DMS 273 treated with DMSO at 0.1 percent for 48 hours (cell line): ENCODE data around the gene KRTAP9-9.
A peak's percentile ranks its signal among the peaks of the same experiment; 100 is the strongest.
"Not testable (repeated sequence)": the region's sequence is repeated elsewhere in the genome, so short reads cannot be mapped to it uniquely, and the experiment has no call there.

ENCODE experiments used
- DNase-seq: peaks from one replicate; lab custom pipeline; 2025; lab: John Stamatoyannopoulos, UW

Gene KRTAP9-9

DNA sequence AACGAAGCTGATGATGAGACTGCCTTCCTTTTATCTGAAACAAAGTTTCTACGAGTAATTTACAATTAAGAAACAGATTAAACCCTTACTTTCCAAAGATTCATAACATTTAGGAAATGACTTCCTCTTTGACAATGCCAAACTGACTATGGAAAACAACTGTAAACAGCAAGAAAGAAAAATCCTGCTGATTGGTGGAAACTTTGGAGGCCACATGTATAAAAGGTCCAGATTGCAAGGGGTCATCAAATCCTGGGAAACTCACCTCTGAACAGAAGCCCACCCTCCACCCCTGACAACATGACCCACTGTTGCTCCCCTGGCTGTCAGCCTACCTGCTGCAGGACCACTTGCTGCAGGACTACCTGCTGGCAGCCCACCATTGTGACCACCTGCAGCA is 9.9 kb downstream of the KRTAP9-9 start, which contains the start of gene KRTAP9-6:
Gene KRTAP9-6, plus strand, starts transcription at position 301 of the 400 bp plus-strand sequence. Its CDS starts 0 bp downstream, at position 301.
- no peak for DNase-seq

DNA sequence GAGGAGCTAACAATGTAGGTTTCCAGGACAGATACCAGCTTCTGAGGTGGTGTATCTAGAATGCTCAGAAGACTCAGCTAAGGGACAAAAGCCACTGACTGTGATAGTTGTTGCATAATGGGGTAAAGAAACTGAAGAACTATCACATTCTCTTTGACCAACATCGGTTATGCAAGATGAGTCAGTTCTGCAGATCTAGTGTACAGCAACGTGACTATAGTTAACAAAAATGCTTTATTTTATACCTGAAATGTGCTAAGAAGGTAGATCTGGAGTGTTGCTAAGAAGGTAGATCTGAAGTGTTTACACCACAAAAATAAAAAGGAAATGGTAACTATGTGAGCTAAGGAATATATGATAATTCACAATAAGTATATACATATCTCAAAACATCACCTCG is 12.5 kb downstream of the KRTAP9-9 start:
- DNase-seq, result no peak

GRCh38 chr17:41271323-41271722 is 16.1 kb downstream of the KRTAP9-9 start:
- DNase-seq, result not testable (repeated sequence)

DNA sequence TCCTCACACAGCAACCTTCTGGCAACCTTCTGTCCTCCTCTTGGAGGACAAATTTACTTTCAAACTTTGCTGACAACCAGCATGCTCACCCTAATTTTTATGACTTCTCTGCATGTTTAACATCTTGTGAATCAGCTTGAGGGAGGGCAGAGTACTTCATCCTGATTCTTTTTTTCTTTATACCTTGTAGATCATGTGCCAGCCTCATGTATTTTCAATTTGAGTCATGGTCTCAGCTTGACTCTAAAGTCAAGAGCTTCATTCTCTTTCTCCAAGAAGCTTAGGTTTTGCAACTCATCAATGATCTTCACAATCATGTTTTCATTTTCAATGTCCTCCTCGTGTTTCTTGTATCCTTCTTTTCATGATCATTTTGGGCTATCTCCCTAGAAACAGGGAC is 16.7 kb downstream of the KRTAP9-9 start:
- DNase-seq, result no peak

DNA sequence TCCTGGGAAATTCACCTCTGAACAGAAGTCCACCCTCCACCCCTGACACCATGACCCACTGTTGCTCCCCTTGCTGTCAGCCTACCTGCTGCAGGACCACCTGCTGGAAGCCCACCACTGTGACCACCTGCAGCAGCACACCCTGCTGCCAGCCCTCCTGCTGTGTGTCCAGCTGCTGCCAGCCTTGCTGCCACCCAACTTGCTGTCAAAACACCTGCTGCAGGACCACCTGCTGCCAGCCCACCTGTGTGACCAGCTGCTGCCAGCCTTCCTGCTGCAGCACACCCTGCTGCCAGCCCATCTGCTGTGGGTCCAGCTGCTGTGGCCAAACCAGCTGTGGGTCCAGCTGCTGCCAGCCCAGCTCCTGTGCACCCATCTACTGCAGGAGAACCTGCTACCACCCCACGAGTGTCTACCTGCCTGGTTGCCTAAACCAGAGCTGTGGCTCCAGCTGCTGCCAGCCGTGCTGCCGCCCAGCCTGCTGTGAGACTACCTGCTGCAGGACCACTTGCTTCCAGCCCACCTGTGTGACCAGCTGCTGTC is 20.5 kb downstream of the KRTAP9-9 start, which contains the start of gene KRTAP9-7:
Gene KRTAP9-7, plus strand, starts transcription at position 51 of the 543 bp plus-strand sequence. Its CDS starts 0 bp downstream, at position 51.
- DNase-seq, result not testable (repeated sequence)

GRCh38 chr17:41278176-41278955 is 23.2 kb downstream of the KRTAP9-9 start:
- DNase-seq, result no peak

- no peak for DNase-seq
Observed at GRCh38 chr17:41284043-41284442, 28.9 kb downstream of the KRTAP9-9 start.

- no peak for DNase-seq
Observed at GRCh38 chr17:41284546-41284945, 29.4 kb downstream of the KRTAP9-9 start.

DNA sequence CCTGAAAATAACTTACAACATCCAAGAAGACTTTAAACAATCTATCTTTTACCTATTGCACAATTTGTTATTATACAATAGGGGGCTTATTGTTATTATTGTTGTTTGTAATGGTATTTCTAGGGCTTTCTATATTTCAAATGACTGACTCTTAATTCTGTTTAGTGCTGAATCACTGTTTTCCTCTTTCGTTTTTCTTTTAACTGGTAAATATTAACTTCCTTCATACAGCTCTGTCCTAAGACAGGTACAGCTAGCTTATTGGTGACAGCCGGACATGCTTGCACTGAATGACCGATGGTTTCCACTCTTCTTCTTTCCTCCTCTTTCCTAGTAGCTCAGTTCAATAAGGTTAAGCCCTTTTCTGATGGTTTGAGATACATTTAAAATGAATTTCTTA is 31.9 kb downstream of the KRTAP9-9 start:
- DNase-seq, result no peak

GRCh38 chr17:41294016-41294415 is 38.8 kb downstream of the KRTAP9-9 start:
- no peak for DNase-seq

- no peak for DNase-seq
Observed at GRCh38 chr17:41296846-41297245, 41.7 kb downstream of the KRTAP9-9 start.

DNA sequence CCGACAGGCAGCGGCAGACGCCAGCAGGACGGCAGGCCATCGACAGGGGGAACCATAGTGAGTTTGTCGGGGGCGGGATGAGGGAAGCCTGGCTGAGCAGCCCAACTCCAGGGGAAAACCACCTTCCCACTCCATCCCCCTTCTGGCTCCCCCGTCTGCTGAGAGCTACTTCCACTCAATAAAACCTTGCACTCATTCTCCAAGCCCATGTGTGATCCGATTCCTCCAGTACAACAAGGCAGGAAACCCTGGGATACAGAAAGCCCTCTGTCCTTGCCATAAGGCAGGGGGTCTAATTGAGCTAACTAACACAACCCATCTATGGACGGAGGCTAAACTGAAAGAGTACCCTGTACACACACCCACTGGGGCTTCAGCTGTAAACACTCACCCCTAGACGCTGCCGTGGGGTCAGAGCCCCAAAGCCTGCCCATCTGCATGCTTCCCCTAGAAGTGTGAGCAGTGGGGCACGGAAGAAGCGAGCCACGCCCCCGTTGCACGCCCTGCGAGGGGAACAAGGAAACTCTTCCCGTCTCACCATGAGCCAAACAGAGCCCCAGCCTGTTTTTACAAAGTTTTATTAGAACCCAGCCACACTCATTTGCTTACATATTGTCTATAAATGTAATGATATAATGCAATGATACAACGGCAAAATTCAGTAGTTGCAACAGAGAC is 43.4 kb downstream of the KRTAP9-9 start:
- no peak for DNase-seq

GRCh38 chr17:41301204-41301790 is 46.1 kb downstream of the KRTAP9-9 start:
- no peak for DNase-seq

DNA sequence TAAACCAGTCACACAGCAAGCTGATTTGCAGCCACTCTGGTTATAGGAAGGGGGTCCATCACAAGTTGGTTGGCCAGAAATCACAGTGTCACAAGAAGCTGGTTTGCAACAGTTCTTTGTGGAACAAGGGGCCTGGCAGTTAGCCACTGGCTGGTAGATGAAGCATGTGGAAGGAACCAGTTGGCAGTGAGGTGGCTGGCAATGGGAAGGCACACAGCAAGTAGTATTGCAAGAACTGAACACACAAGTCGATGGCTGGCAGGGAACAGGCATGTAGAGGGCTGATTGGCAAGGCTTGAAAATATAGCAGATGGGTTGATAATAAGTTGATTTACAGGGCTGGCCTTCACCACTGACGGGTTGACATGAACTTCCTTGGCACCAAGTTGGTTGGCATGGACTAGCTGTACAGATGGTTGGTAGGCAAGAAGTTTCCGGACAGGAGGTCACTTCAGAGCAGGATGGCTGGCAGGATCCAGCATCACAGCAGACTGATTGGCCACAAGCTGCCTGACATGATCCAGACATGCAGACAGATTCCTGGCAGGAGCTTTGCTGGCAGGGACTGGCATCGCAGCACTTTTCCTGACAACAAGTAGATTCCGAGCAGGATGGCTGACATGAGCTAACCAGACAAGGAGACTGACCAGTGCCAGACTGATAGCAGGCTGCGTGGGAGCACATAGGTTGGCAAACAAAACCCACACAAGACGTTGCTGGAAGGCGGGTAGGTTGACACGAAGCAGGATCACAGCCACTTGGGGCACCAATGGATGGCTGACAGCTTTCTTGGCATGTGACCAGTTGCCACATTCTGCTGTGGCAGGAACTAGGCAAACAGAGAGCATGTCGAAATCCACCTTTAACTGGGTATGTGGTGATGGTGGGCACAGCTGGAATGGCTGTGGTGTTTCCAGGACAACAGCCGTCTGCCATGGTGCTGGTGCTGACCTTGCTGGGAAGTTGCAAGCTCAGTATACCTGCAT is 47.0 kb downstream of the KRTAP9-9 start, which contains the start of gene KRTAP29-1:
Gene KRTAP29-1, minus strand, starts transcription at position 936 of the 986 bp plus-strand sequence. Its CDS starts 0 bp downstream, at position 936.
- peak; percentile 23 for DNase-seq

GRCh38 chr17:41302981-41303380 is 47.8 kb downstream of the KRTAP9-9 start:
- DNase-seq, result no peak

DNA sequence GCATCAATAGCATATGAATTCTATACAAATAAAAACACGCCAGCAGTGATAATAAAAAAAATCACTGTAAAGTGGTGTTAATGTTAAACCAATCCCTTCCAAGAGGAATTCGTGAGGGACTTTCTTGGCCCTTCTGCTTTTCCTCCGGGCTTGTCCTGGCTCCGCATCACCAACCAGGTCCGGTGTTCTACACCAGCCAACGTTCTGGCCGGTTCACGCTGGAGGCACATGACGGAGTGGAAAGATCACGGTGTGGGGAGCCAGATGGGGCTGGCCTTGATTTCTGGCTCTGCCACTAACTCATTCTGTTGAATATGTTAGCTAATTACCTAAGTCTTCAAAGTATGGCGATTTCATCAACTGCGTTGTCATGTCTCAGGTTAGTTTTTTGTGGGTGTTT is 48.9 kb downstream of the KRTAP9-9 start:
- DNase-seq, result no peak
